Activated CD4-positive, alpha-beta T cell treated with anti-CD3 and anti-CD28 coated beads, Interleukin-2, Interleukin-4, amounts not matched to agents 100 ng/mL and 50 ng/mL, durations not matched to agents 16 hours and 8 hours (primary cell): ENCODE measurements around the gene COL26A1.
A peak's percentile ranks its signal among the peaks of the same experiment; 100 is the strongest.

Experiments
- DNase-seq: peaks from one replicate; pipeline ENCODE4 v3.0.0-alpha.2; 2020; ENCODE audit warnings: low spot score

The COL26A1 gene

GRCh38 chr7:101534873-101535272 is 172.2 kb downstream of the COL26A1 start:
- DNase-seq = no peak

GRCh38 chr7:101535351-101535751 is 172.7 kb downstream of the COL26A1 start:
- no peak for DNase-seq

GRCh38 chr7:101536232-101536631 is 173.6 kb downstream of the COL26A1 start:
- DNase-seq = no peak

- DNase-seq = no peak
Observed at GRCh38 chr7:101536668-101537067, 174.0 kb downstream of the COL26A1 start.

- no peak for DNase-seq
Observed at GRCh38 chr7:101537205-101537604, 174.5 kb downstream of the COL26A1 start.

- DNase-seq = no peak
Observed at GRCh38 chr7:101537935-101538595, 175.4 kb downstream of the COL26A1 start.

GRCh38 chr7:101538596-101539459 is 176.2 kb downstream of the COL26A1 start:
- DNase-seq = peak; percentile 50

GRCh38 chr7:101539784-101540183 is 177.1 kb downstream of the COL26A1 start:
- no peak for DNase-seq

GRCh38 chr7:101542527-101543241 is 180.0 kb downstream of the COL26A1 start:
- DNase-seq = peak; percentile 69

- DNase-seq = no peak
Observed at GRCh38 chr7:101543242-101543766, 180.6 kb downstream of the COL26A1 start.

GRCh38 chr7:101543846-101544245 is 181.2 kb downstream of the COL26A1 start:
- no peak for DNase-seq

- DNase-seq = no peak
Observed at GRCh38 chr7:101545441-101546190, 182.9 kb downstream of the COL26A1 start.

GRCh38 chr7:101546308-101546936 is 183.7 kb downstream of the COL26A1 start:
- no peak for DNase-seq

- DNase-seq = no peak
Observed at GRCh38 chr7:101547022-101547915, 184.6 kb downstream of the COL26A1 start.

GRCh38 chr7:101547916-101548661 is 185.4 kb downstream of the COL26A1 start:
- no peak for DNase-seq

GRCh38 chr7:101549734-101550133 is 187.1 kb downstream of the COL26A1 start:
- no peak for DNase-seq

GRCh38 chr7:101550641-101551541 is 188.2 kb downstream of the COL26A1 start:
- DNase-seq = no peak

- DNase-seq = no peak
Observed at GRCh38 chr7:101553018-101553770, 190.5 kb downstream of the COL26A1 start.
